ENCODE data around the gene NANS.
"Not testable (repeated sequence)": the region's sequence is repeated elsewhere in the genome, so short reads cannot be mapped to it uniquely, and the experiment has no call there.

The NANS gene

GRCh38 chr9:98104445-98104881, 47.9 kb downstream of the NANS start:
- DNase-seq (ENCODE audit: low read depth): no peak
- Histone ChIP-seq H3K9me3 (ENCODE audit: control insufficient read depth, low read length) (no peaks in the 10 kb centered on the region), H3K4me1 (ENCODE audit: control insufficient read depth, insufficient read depth, low read length) (peaks cover 6% of the 10 kb centered on the region), H3K36me3 (ENCODE audit: control insufficient read depth, insufficient read depth, low read length, severe bottlenecking) (no peaks in the 10 kb centered on the region), H3K4me3 (ENCODE audit: low read length) (no peak overlapping the region), H3K9ac (ENCODE audit: low read length) (no peak overlapping the region), H3K27me3 (replicated peaks; ENCODE audit: control insufficient read depth, insufficient read depth, low read length) (no peaks in the 10 kb centered on the region)

- H3K27me3 ChIP-seq (replicated peaks; ENCODE audit: control insufficient read depth, insufficient read depth, low read length): no peaks in the 10 kb centered on the region
- H3K9ac ChIP-seq (ENCODE audit: low read length): no peak overlapping the region
- H3K4me1 ChIP-seq (ENCODE audit: control insufficient read depth, insufficient read depth, low read length): peaks cover 6% of the 10 kb centered on the region
- DNase-seq (ENCODE audit: low read depth): no peak
- no peaks in the 10 kb centered on the region for H3K9me3 ChIP-seq (ENCODE audit: control insufficient read depth, low read length)
- no peak overlapping the region for H3K4me3 ChIP-seq (ENCODE audit: low read length)
- H3K36me3 ChIP-seq (ENCODE audit: control insufficient read depth, insufficient read depth, low read length, severe bottlenecking): no peaks in the 10 kb centered on the region
These were observed 48.5 kb downstream of the NANS start for GRCh38 chr9:98105006-98105405.

DNA sequence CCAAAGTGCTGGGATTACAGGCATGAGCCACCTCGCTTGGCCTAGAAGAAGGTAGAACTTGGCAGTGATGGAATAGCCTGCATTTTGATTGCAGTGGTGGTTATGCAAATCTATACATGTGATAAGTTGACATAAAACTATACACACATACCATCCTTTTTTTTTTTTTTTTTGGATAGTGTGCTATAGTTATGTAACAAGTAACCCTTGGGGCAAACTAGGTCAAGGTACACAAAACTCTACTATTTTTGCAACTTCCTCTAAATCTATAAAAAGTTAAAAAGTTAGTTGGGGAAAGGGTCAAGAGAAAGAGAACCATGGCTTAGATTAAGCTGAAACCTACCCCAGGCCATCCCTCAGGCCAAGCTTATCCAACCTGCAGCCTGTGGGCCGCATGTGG, 51.4 kb downstream of the NANS start:
- DNase-seq (ENCODE audit: low read depth): no peak
- Histone ChIP-seq H3K36me3 (ENCODE audit: control insufficient read depth, insufficient read depth, low read length, severe bottlenecking) (no peaks in the 10 kb centered on the region), H3K27me3 (replicated peaks; ENCODE audit: control insufficient read depth, insufficient read depth, low read length) (no peaks in the 10 kb centered on the region), H3K4me3 (ENCODE audit: low read length) (no peak overlapping the region), H3K9ac (ENCODE audit: low read length) (no peak overlapping the region), H3K9me3 (ENCODE audit: control insufficient read depth, low read length) (no peaks in the 10 kb centered on the region), H3K4me1 (ENCODE audit: control insufficient read depth, insufficient read depth, low read length) (peaks cover 6% of the 10 kb centered on the region)

DNA sequence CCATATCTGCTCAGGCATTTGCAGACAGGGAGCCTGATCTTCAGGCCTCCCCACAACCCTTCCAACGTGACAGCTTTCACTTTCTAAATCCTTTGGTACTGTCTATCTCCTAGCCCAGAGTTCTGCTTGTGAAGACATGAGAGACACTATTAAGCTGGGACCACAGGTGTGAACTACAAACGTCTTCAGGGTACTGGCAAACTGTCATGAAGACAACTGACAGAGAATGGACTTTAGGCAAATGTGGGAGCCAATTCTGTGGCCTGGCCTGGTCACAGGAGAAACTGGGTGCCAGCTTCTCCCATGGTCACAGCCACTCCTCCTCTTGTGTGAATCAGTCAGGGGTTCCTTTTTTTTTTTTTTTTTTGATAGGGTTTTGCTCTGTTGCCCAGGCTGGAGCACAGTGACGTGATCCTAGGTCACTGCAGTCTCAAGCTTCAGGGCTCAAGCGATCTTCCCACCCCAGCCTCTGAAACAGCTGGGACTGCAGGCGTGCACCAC, 52.0 kb downstream of the NANS start:
- Histone ChIP-seq H3K9ac (ENCODE audit: low read length) (no peak overlapping the region), H3K36me3 (ENCODE audit: control insufficient read depth, insufficient read depth, low read length, severe bottlenecking) (no peaks in the 10 kb centered on the region), H3K4me1 (ENCODE audit: control insufficient read depth, insufficient read depth, low read length) (peaks cover 6% of the 10 kb centered on the region), H3K27me3 (replicated peaks; ENCODE audit: control insufficient read depth, insufficient read depth, low read length) (no peaks in the 10 kb centered on the region), H3K4me3 (ENCODE audit: low read length) (no peak overlapping the region), H3K9me3 (ENCODE audit: control insufficient read depth, low read length) (no peaks in the 10 kb centered on the region)
- DNase-seq (ENCODE audit: low read depth): no peak

GRCh38 chr9:98109052-98109451, 52.5 kb downstream of the NANS start:
- no peaks in the 10 kb centered on the region for H3K36me3 ChIP-seq (ENCODE audit: control insufficient read depth, insufficient read depth, low read length, severe bottlenecking)
- H3K9me3 ChIP-seq (ENCODE audit: control insufficient read depth, low read length): no peaks in the 10 kb centered on the region
- no peaks in the 10 kb centered on the region for H3K27me3 ChIP-seq (replicated peaks; ENCODE audit: control insufficient read depth, insufficient read depth, low read length)
- peaks cover 6% of the 10 kb centered on the region for H3K4me1 ChIP-seq (ENCODE audit: control insufficient read depth, insufficient read depth, low read length)
- no peak overlapping the region for H3K4me3 ChIP-seq (ENCODE audit: low read length)
- no peak overlapping the region for H3K9ac ChIP-seq (ENCODE audit: low read length)
- DNase-seq (ENCODE audit: low read depth): no peak

- not testable (repeated sequence) for H3K36me3 ChIP-seq (ENCODE audit: control insufficient read depth, insufficient read depth, low read length, severe bottlenecking); H3K27me3 ChIP-seq (replicated peaks; ENCODE audit: control insufficient read depth, insufficient read depth, low read length); H3K9me3 ChIP-seq (ENCODE audit: control insufficient read depth, low read length); DNase-seq (ENCODE audit: low read depth); H3K9ac ChIP-seq (ENCODE audit: low read length); H3K4me1 ChIP-seq (ENCODE audit: control insufficient read depth, insufficient read depth, low read length); H3K4me3 ChIP-seq (ENCODE audit: low read length)
These were observed 60.6 kb downstream of the NANS start for GRCh38 chr9:98117097-98117496.

DNA sequence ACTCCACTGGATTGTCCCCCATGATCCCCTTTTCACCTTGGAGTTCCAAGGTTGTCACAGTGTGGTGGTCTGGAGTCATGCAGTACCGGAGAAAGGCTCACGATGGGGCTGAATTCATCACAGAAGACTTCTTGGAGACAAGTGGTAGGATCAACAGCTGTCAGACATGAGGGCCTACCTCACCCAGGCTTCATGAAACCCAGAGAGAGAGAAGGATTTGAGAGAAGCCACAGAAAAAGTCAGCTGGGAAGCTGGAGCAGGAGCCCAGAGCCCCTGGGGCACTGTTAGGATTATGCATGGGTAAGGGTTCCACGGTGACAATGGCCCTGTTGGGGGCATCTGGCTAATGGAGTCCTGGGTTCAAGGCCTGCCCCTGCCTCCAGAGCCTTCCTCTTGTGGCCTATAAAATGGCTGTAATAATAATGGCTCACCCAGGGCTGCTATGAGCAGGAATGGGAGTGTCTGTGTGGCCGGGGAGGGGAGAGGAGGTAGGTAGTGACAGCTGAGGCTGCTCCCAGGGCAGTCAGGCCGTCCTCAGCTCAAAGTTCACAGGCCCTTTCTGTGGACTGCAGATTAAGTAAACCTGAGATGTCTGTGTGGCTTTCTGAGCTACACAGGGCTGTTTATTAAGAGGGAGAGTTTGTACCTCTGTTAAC, 61.6 kb downstream of the NANS start:
- DNase-seq (ENCODE audit: low read depth): no peak
- Histone ChIP-seq H3K4me1 (ENCODE audit: control insufficient read depth, insufficient read depth, low read length) (no peaks in the 10 kb centered on the region), H3K9me3 (ENCODE audit: control insufficient read depth, low read length) (no peaks in the 10 kb centered on the region), H3K27me3 (replicated peaks; ENCODE audit: control insufficient read depth, insufficient read depth, low read length) (peaks cover 9% of the 10 kb centered on the region), H3K4me3 (ENCODE audit: low read length) (no peak overlapping the region), H3K36me3 (ENCODE audit: control insufficient read depth, insufficient read depth, low read length, severe bottlenecking) (no peaks in the 10 kb centered on the region), H3K9ac (ENCODE audit: low read length) (no peak overlapping the region)

GRCh38 chr9:98118640-98119601, 62.4 kb downstream of the NANS start, which contains the start of gene TRIM14:
Gene TRIM14 (minus strand): TSS chr9:98119222. CDS start chr9:98119188, 34 bp downstream.
- no peaks in the 10 kb centered on the region for H3K9me3 ChIP-seq (ENCODE audit: control insufficient read depth, low read length)
- H3K4me3 ChIP-seq (ENCODE audit: low read length): peak within 1 kb of the TSS; percentile 79
- peak; percentile 75 for DNase-seq (ENCODE audit: low read depth)
- peak within 1 kb of the TSS; percentile 35 for H3K9ac ChIP-seq (ENCODE audit: low read length)
- no peaks in the 10 kb centered on the region for H3K4me1 ChIP-seq (ENCODE audit: control insufficient read depth, insufficient read depth, low read length)
- no peaks in the 10 kb centered on the region for H3K36me3 ChIP-seq (ENCODE audit: control insufficient read depth, insufficient read depth, low read length, severe bottlenecking)
- H3K27me3 ChIP-seq (replicated peaks; ENCODE audit: control insufficient read depth, insufficient read depth, low read length): peaks cover 9% of the 10 kb centered on the region

DNA sequence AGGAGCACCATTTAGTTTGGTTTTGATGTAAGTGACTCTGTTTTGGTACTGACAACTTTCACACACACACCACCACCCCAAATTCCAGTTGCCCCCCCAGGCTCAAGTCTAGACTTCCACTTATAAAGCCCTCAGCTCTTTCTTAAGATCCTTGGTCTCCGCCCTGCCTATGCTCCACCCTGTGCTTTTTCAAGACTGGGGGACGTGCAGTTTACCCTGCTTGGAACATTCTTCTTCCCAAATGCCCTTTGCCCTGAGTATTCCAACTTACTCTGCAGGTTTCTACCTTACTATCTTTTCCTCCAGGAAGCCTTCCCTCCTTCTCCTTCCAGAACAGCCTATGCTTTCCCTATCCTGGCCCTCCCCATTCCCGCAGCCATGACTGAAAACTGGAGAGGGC, 63.9 kb downstream of the NANS start:
- DNase-seq (ENCODE audit: low read depth): no peak
- Histone ChIP-seq H3K27me3 (replicated peaks; ENCODE audit: control insufficient read depth, insufficient read depth, low read length) (peaks cover 9% of the 10 kb centered on the region), H3K9ac (ENCODE audit: low read length) (no peak overlapping the region), H3K9me3 (ENCODE audit: control insufficient read depth, low read length) (no peaks in the 10 kb centered on the region), H3K4me3 (ENCODE audit: low read length) (no peak overlapping the region), H3K36me3 (ENCODE audit: control insufficient read depth, insufficient read depth, low read length, severe bottlenecking) (no peaks in the 10 kb centered on the region), H3K4me1 (ENCODE audit: control insufficient read depth, insufficient read depth, low read length) (no peaks in the 10 kb centered on the region)

DNA sequence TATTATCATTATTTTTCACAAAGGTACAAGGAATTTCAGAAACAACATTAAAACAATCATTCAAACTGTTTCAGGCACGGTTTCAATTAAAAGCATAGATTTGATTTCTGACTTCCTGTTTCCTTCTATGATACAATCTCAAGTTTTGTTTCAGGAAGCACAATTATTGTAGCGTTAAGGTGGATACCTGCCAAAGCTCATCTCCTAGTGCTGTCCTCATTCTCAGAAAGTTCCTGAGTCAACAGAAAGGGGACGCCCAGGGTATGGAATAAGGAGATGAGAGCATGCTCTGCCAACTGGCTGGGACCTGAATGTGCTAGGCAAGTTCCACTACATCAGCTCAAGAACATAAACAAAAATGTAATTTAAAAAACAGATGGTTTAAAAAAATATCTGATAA, 64.5 kb downstream of the NANS start:
- no peaks in the 10 kb centered on the region for H3K36me3 ChIP-seq (ENCODE audit: control insufficient read depth, insufficient read depth, low read length, severe bottlenecking)
- H3K9me3 ChIP-seq (ENCODE audit: control insufficient read depth, low read length): no peaks in the 10 kb centered on the region
- H3K4me1 ChIP-seq (ENCODE audit: control insufficient read depth, insufficient read depth, low read length): no peaks in the 10 kb centered on the region
- H3K9ac ChIP-seq (ENCODE audit: low read length): no peak overlapping the region
- H3K4me3 ChIP-seq (ENCODE audit: low read length): no peak overlapping the region
- DNase-seq (ENCODE audit: low read depth): no peak
- peaks cover 9% of the 10 kb centered on the region for H3K27me3 ChIP-seq (replicated peaks; ENCODE audit: control insufficient read depth, insufficient read depth, low read length)

DNA sequence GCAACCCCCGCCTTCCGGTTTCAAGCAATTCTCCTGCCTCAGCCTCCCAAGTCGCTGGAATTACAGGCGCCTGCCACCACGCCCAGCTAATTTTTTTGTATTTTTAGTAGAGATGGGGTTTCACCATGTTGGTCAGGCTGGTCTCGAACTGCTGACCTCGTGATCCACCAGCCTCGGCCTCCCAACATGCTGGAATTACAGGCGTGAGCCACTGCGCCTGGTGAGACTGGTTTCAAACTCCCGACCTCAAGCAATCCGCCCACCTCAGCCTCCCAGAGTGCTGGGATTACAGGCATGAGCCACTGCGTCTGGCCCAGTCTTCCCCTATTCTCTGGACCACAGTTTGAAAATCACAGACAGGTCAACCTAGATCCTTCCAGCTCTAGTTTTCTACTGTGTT, 67.6 kb downstream of the NANS start:
- H3K36me3 ChIP-seq (ENCODE audit: control insufficient read depth, insufficient read depth, low read length, severe bottlenecking); DNase-seq (ENCODE audit: low read depth); H3K4me3 ChIP-seq (ENCODE audit: low read length); H3K9me3 ChIP-seq (ENCODE audit: control insufficient read depth, low read length); H3K9ac ChIP-seq (ENCODE audit: low read length); H3K27me3 ChIP-seq (replicated peaks; ENCODE audit: control insufficient read depth, insufficient read depth, low read length); H3K4me1 ChIP-seq (ENCODE audit: control insufficient read depth, insufficient read depth, low read length): not testable (repeated sequence)

All from adipocyte (in vitro differentiated cells).